ENCODE measurements around the gene SRF. TPM values are rescaled to one million over a fixed set of nuclear protein-coding genes. Genes with fewer than 3 reads are reported as not detected.
A peak's percentile ranks its signal among the peaks of the same experiment; 100 is the strongest.

Gene SRF
- total RNA-seq, 1 donor from 2014 or later = 37.5 TPM

GRCh38 chr6:43175676-43176422 is 4.8 kb downstream of the SRF start:
- H3K27ac Mint-ChIP-seq (ENCODE audit: unreplicated experiment) = peak overlapping the region; percentile 62
- peaks cover 5% of the 10 kb centered on the region for H3K36me3 Mint-ChIP-seq (ENCODE audit: low read depth)
- H3K4me3 Mint-ChIP-seq = no peak overlapping the region
- peaks cover 31% of the 10 kb centered on the region for H3K4me1 Mint-ChIP-seq
- DNase-seq (ENCODE audit: low read depth, low spot score) = no peak
- TF ChIP-seq CTCF (conservative IDR thresholded peaks at IDR 0.05) = no peak
- no peaks in the 10 kb centered on the region for H3K27me3 Mint-ChIP-seq (ENCODE audit: low read depth)
- H3K9me3 Mint-ChIP-seq = no peaks in the 10 kb centered on the region

GRCh38 chr6:43176423-43176786 is 5.3 kb downstream of the SRF start:
- peaks cover 5% of the 10 kb centered on the region for H3K36me3 Mint-ChIP-seq (ENCODE audit: low read depth)
- TF ChIP-seq CTCF (conservative IDR thresholded peaks at IDR 0.05) = no peak
- no peak for DNase-seq (ENCODE audit: low read depth, low spot score)
- H3K27me3 Mint-ChIP-seq (ENCODE audit: low read depth) = no peaks in the 10 kb centered on the region
- H3K9me3 Mint-ChIP-seq = no peaks in the 10 kb centered on the region
- no peak overlapping the region for H3K27ac Mint-ChIP-seq (ENCODE audit: unreplicated experiment)
- peaks cover 34% of the 10 kb centered on the region for H3K4me1 Mint-ChIP-seq
- H3K4me3 Mint-ChIP-seq = no peak overlapping the region

- H3K27me3 Mint-ChIP-seq (ENCODE audit: low read depth) = no peaks in the 10 kb centered on the region
- H3K9me3 Mint-ChIP-seq = no peaks in the 10 kb centered on the region
- DNase-seq (ENCODE audit: low read depth, low spot score) = no peak
- H3K4me3 Mint-ChIP-seq = peak overlapping the region; percentile 80
- H3K27ac Mint-ChIP-seq (ENCODE audit: unreplicated experiment) = no peak overlapping the region
- peaks cover 5% of the 10 kb centered on the region for H3K36me3 Mint-ChIP-seq (ENCODE audit: low read depth)
- H3K4me1 Mint-ChIP-seq = peaks cover 36% of the 10 kb centered on the region
- no peak for TF ChIP-seq CTCF (conservative IDR thresholded peaks at IDR 0.05)
These were observed 7.1 kb downstream of the SRF start for GRCh38 chr6:43178150-43178549.

- no peak for DNase-seq (ENCODE audit: low read depth, low spot score)
- H3K4me1 Mint-ChIP-seq = peaks cover 31% of the 10 kb centered on the region
- H3K4me3 Mint-ChIP-seq = peak overlapping the region; percentile 80
- peaks cover 5% of the 10 kb centered on the region for H3K36me3 Mint-ChIP-seq (ENCODE audit: low read depth)
- H3K27ac Mint-ChIP-seq (ENCODE audit: unreplicated experiment) = no peak overlapping the region
- no peak for TF ChIP-seq CTCF (conservative IDR thresholded peaks at IDR 0.05)
- no peaks in the 10 kb centered on the region for H3K27me3 Mint-ChIP-seq (ENCODE audit: low read depth)
- H3K9me3 Mint-ChIP-seq = no peaks in the 10 kb centered on the region
These were observed 8.1 kb downstream of the SRF start for GRCh38 chr6:43178951-43179830.

- no peaks in the 10 kb centered on the region for H3K27me3 Mint-ChIP-seq (ENCODE audit: low read depth)
- peaks cover 26% of the 10 kb centered on the region for H3K4me1 Mint-ChIP-seq
- H3K9me3 Mint-ChIP-seq = no peaks in the 10 kb centered on the region
- TF ChIP-seq CTCF (conservative IDR thresholded peaks at IDR 0.05) = no peak
- no peak overlapping the region for H3K27ac Mint-ChIP-seq (ENCODE audit: unreplicated experiment)
- H3K36me3 Mint-ChIP-seq (ENCODE audit: low read depth) = peaks cover 5% of the 10 kb centered on the region
- DNase-seq (ENCODE audit: low read depth, low spot score) = no peak
- no peak overlapping the region for H3K4me3 Mint-ChIP-seq
These were observed 9.0 kb downstream of the SRF start for GRCh38 chr6:43180058-43180457.

All from neural crest cell (in vitro differentiated cells).